ENCODE measurements around the gene SCAMP1.
A peak's percentile ranks its signal among the peaks of the same experiment; 100 is the strongest.
"Not testable (repeated sequence)": the region's sequence is repeated elsewhere in the genome, so short reads cannot be mapped to it uniquely, and the experiment has no call there.

Gene SCAMP1

DNA sequence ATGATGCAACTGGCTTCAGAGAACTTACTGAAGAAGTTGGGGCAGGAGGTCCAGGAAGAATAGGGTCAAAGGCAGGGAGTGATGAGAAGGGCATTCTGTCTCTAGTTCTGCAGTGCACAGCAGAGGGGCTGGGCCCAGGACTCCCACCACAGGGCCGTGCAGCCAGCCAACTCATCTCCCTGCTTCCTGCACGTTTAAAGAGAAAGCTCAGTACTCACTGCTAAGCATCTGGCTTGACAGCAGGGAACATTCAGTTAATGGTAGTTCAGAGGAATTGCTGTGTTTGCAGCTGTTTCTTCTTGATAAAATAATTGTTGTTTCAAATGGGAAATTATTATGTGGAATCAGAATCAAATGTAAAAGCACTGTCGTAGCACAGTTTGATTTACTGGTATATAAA, 25.6 kb upstream of the SCAMP1 start:
- Histone ChIP-seq H3K27me3 (ENCODE audit: control insufficient read depth in 5 of 5, insufficient read depth in 4 of 5, low read length in 5 of 5) (no peaks in the 10 kb centered on the region), H3K4me1 (ENCODE audit: control insufficient read depth in 5 of 5, insufficient read depth in 5 of 5, low read length in 5 of 5) (peaks cover 0 to 5% (median 3%) of the 10 kb centered on the region in 5 donors), H3K36me3 (ENCODE audit: control insufficient read depth in 5 of 5, insufficient read depth in 5 of 5, low read length in 5 of 5) (no peaks in the 10 kb centered on the region), H3K27ac (ENCODE audit: low read depth, low read length) (no peak overlapping the region), H3K9ac (ENCODE audit: low read length in 5 of 5) (no peak overlapping the region), H3K9me3 (ENCODE audit: control insufficient read depth in 5 of 5, low read length in 5 of 5) (peaks cover 0 to 10% (median 8%) of the 10 kb centered on the region in 5 donors), H3K4me3 (ENCODE audit: low read depth in 1 of 5, low read length in 5 of 5) (no peak overlapping the region)

DNA sequence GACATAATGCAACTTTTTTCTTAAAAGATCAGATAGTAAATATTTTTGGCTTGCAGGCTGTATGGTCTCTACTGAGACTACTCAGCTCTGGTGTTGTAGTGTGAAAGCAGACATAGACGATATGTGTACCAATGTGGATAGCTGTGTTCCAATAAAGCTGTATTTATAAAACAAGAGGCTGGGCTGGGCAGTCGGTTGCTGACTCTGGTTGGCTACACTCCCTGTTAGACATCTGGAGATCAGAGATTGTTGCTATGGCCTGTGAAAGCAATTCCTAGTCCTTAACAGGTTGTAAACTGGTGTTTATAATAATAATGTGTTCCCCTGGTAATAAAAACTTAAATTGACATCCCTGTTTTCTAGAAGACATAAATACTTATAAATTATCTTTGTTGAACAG, 24.4 kb upstream of the SCAMP1 start:
- H3K27me3 ChIP-seq (ENCODE audit: control insufficient read depth in 5 of 5, insufficient read depth in 4 of 5, low read length in 5 of 5): no peaks in the 10 kb centered on the region
- no peak overlapping the region for H3K4me3 ChIP-seq (ENCODE audit: low read depth in 1 of 5, low read length in 5 of 5)
- no peak overlapping the region for H3K9ac ChIP-seq (ENCODE audit: low read length in 5 of 5)
- no peaks in the 10 kb centered on the region for H3K36me3 ChIP-seq (ENCODE audit: control insufficient read depth in 5 of 5, insufficient read depth in 5 of 5, low read length in 5 of 5)
- H3K27ac ChIP-seq (ENCODE audit: low read depth, low read length): no peak overlapping the region
- H3K4me1 ChIP-seq (ENCODE audit: control insufficient read depth in 5 of 5, insufficient read depth in 5 of 5, low read length in 5 of 5): peaks cover 0 to 16% (median 3%) of the 10 kb centered on the region in 5 donors
- H3K9me3 ChIP-seq (ENCODE audit: control insufficient read depth in 5 of 5, low read length in 5 of 5): peaks cover 0 to 10% (median 8%) of the 10 kb centered on the region in 5 donors

DNA sequence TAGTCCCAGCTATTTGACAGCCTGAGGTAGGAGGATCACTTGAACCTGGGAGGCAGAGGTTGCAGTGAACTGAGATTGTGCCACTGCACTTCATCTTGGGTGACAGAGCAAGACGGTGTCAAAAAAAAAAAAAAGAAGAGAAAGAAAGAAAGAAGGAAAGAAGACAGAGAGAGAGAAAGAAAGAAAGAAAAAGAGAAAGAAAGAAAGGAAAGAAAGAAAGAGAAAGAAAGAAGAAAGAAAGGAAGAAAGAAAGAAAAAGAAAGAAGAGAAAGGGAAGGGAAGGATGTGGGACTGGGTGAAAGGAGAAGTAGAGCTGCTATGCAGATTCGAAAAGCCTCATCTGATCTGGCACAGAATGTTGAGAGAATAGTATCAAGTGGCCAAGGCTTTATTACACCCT, 23.7 kb upstream of the SCAMP1 start:
- H3K4me1 ChIP-seq (ENCODE audit: control insufficient read depth in 5 of 5, insufficient read depth in 5 of 5, low read length in 5 of 5): peaks cover 0 to 21% (median 3%) of the 10 kb centered on the region in 5 donors
- no peaks in the 10 kb centered on the region for H3K27me3 ChIP-seq (ENCODE audit: control insufficient read depth in 5 of 5, insufficient read depth in 4 of 5, low read length in 5 of 5)
- H3K27ac ChIP-seq (ENCODE audit: low read depth, low read length): no peak overlapping the region
- no peaks in the 10 kb centered on the region for H3K36me3 ChIP-seq (ENCODE audit: control insufficient read depth in 5 of 5, insufficient read depth in 5 of 5, low read length in 5 of 5)
- H3K9me3 ChIP-seq (ENCODE audit: control insufficient read depth in 5 of 5, low read length in 5 of 5): peaks cover 0 to 10% (median 8%) of the 10 kb centered on the region in 5 donors
- no peak overlapping the region for H3K9ac ChIP-seq (ENCODE audit: low read length in 5 of 5)
- no peak overlapping the region for H3K4me3 ChIP-seq (ENCODE audit: low read depth in 1 of 5, low read length in 5 of 5)

DNA sequence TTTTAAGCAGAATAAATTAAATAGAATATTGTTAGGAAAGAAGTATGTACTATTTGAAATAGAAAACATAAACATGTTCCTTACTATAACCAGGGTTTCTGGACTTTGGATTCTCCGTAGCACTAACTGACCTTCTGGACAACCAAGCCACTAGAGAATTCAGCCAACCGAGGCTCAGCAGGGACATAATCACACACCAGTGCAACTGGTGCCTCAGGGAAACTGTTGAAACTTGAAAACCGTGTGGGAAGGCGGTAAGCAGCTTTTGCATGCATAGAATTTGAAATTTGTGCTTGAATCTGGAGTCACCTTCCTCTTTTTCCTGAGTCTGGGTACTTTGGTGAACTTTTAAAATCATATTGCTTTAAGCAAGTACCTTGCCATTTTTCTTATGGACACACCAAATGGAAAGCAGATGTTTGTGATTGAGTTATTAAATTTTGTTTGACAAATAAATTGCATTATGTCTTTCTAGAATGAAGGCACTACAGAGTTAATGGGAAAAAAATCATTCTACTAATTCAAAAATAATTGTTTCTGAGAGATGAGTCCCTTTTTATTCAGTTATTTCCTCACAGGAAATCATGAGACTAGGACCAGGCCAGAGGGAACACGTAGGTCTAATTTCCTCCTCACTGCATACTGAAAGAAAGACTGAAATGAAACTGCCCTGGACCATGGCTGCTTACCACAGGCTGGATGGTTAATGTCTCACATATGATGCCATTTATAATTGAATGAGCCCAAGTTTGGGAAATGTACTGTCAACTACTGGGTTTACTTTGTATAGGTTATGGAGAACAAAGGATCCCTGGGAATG, 20.6 kb upstream of the SCAMP1 start:
- H3K27me3 ChIP-seq (ENCODE audit: control insufficient read depth in 5 of 5, insufficient read depth in 4 of 5, low read length in 5 of 5): no peaks in the 10 kb centered on the region
- H3K9ac ChIP-seq (ENCODE audit: low read length in 5 of 5): no peak overlapping the region
- no peaks in the 10 kb centered on the region for H3K36me3 ChIP-seq (ENCODE audit: control insufficient read depth in 5 of 5, insufficient read depth in 5 of 5, low read length in 5 of 5)
- peaks cover 0 to 25% (median 3%) of the 10 kb centered on the region in 5 donors for H3K4me1 ChIP-seq (ENCODE audit: control insufficient read depth in 5 of 5, insufficient read depth in 5 of 5, low read length in 5 of 5)
- H3K9me3 ChIP-seq (ENCODE audit: control insufficient read depth in 5 of 5, low read length in 5 of 5): peaks cover 0 to 10% (median 8%) of the 10 kb centered on the region in 5 donors
- peak overlapping the region; percentile 1 for H3K27ac ChIP-seq (ENCODE audit: low read depth, low read length)
- no peak overlapping the region for H3K4me3 ChIP-seq (ENCODE audit: low read depth in 1 of 5, low read length in 5 of 5)

DNA sequence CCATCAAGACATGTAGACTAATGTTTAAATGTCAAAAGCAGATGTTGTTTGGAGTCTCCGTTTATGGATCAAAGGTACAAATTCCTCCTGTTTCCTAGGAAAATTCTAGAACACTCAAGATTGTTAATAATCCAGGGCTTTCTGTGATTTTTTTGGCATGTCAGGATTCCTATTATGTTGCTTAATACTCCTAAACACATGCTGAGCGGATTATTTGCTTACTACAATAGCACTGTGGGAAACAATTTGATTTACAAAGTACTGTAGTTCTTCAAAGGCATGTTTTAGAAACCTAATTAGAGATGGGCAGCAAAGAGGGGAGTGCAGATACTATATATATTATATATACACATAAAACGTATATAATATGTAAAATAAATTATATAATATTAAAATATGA, 19.0 kb upstream of the SCAMP1 start:
- H3K36me3 ChIP-seq (ENCODE audit: control insufficient read depth in 5 of 5, insufficient read depth in 5 of 5, low read length in 5 of 5): no peaks in the 10 kb centered on the region
- no peak overlapping the region for H3K4me3 ChIP-seq (ENCODE audit: low read depth in 1 of 5, low read length in 5 of 5)
- H3K9me3 ChIP-seq (ENCODE audit: control insufficient read depth in 5 of 5, low read length in 5 of 5): peaks cover 0 to 10% (median 8%) of the 10 kb centered on the region in 5 donors
- H3K9ac ChIP-seq (ENCODE audit: low read length in 5 of 5): no peak overlapping the region
- peaks cover 0 to 33% (median 3%) of the 10 kb centered on the region in 5 donors for H3K4me1 ChIP-seq (ENCODE audit: control insufficient read depth in 5 of 5, insufficient read depth in 5 of 5, low read length in 5 of 5)
- peak overlapping the region; percentile 18 for H3K27ac ChIP-seq (ENCODE audit: low read depth, low read length)
- H3K27me3 ChIP-seq (ENCODE audit: control insufficient read depth in 5 of 5, insufficient read depth in 4 of 5, low read length in 5 of 5): no peaks in the 10 kb centered on the region

DNA sequence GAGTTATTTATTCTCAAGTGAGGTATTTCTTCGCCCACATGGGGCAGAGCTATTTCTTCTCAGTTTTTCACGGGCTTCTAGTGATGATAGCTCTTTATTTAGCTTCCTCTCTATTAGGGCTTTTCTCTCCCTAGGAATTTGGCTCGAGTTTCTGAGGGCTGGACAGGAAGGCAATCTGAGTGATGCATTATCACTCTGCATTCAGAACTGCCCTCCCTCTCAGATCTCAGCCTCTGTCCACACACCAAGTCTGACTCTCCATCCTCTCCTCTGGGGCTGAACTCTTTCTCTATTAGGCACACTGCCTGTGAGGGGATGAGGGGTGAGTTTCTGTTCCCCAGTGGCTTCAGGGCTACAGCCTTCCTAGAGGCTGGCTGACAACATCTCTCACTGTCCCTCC, 14.9 kb upstream of the SCAMP1 start:
- H3K27me3 ChIP-seq (ENCODE audit: control insufficient read depth in 5 of 5, insufficient read depth in 4 of 5, low read length in 5 of 5): no peaks in the 10 kb centered on the region
- H3K4me1 ChIP-seq (ENCODE audit: control insufficient read depth in 5 of 5, insufficient read depth in 5 of 5, low read length in 5 of 5): peaks cover 0 to 21% (median 0%) of the 10 kb centered on the region in 5 donors
- H3K9me3 ChIP-seq (ENCODE audit: control insufficient read depth in 5 of 5, low read length in 5 of 5): no peaks in the 10 kb centered on the region
- no peak overlapping the region for H3K4me3 ChIP-seq (ENCODE audit: low read depth in 1 of 5, low read length in 5 of 5)
- no peaks in the 10 kb centered on the region for H3K36me3 ChIP-seq (ENCODE audit: control insufficient read depth in 5 of 5, insufficient read depth in 5 of 5, low read length in 5 of 5)
- no peak overlapping the region for H3K27ac ChIP-seq (ENCODE audit: low read depth, low read length)
- no peak overlapping the region for H3K9ac ChIP-seq (ENCODE audit: low read length in 5 of 5)

DNA sequence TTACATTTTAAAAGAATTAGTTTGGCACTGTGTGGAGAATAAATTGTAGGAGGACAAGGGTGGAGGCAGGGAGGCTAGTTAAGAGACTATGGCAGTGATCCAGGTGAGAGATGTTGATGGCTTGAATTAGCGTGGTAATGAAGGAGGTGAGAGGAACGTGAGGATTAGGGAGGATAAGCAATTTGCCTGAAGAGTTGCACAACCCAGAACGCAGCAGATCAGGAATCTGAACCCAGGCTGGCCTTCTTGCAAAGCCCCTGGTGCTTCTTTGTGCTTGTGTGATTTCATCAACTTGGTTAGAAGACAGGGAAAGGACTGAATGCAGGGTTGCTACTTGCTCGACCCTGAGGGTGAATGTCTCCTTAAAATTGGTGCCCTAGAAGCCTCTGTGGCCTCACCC, 6.9 kb upstream of the SCAMP1 start:
- peaks cover 0 to 14% (median 2%) of the 10 kb centered on the region in 5 donors for H3K4me1 ChIP-seq (ENCODE audit: control insufficient read depth in 5 of 5, insufficient read depth in 5 of 5, low read length in 5 of 5)
- no peak overlapping the region for H3K27ac ChIP-seq (ENCODE audit: low read depth, low read length)
- no peak overlapping the region for H3K4me3 ChIP-seq (ENCODE audit: low read depth in 1 of 5, low read length in 5 of 5)
- no peaks in the 10 kb centered on the region for H3K27me3 ChIP-seq (ENCODE audit: control insufficient read depth in 5 of 5, insufficient read depth in 4 of 5, low read length in 5 of 5)
- no peak overlapping the region for H3K9ac ChIP-seq (ENCODE audit: low read length in 5 of 5)
- peaks cover 0 to 4% (median 0%) of the 10 kb centered on the region in 5 donors for H3K36me3 ChIP-seq (ENCODE audit: control insufficient read depth in 5 of 5, insufficient read depth in 5 of 5, low read length in 5 of 5)
- no peaks in the 10 kb centered on the region for H3K9me3 ChIP-seq (ENCODE audit: control insufficient read depth in 5 of 5, low read length in 5 of 5)

DNA sequence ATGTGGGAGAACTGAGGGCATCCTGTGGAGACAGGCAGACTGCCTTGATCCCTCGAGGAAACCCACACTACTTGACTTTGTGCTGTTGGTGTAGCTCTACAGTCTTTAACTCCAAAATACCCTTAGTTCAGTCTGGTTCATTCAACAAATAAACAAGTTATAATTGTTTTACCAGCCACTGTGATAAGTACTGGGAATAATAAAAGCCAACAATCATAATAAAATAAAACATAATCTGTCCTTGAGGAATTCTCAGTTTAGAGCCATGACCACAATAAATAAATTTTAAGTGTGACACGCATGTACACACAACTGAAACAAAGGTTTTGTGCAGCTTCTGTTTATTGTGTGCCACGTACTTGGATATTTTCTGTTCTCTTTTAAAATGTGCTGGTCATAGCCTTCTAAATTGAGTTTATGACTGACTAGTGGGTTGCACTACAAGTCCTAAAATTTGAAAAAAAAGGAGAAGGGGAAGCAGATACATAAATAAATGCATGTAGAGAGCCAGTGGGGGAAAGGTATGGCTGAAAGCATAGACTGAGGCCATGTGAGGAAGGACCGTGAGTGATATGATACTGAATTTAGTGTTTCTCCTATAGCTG, 6.2 kb upstream of the SCAMP1 start:
- Histone ChIP-seq H3K36me3 (ENCODE audit: control insufficient read depth in 5 of 5, insufficient read depth in 5 of 5, low read length in 5 of 5) (peaks cover 0 to 4% (median 0%) of the 10 kb centered on the region in 5 donors), H3K9ac (ENCODE audit: low read length in 5 of 5) (no peak overlapping the region), H3K27ac (ENCODE audit: low read depth, low read length) (no peak overlapping the region), H3K4me1 (ENCODE audit: control insufficient read depth in 5 of 5, insufficient read depth in 5 of 5, low read length in 5 of 5) (peaks cover 0 to 20% (median 8%) of the 10 kb centered on the region in 5 donors), H3K9me3 (ENCODE audit: control insufficient read depth in 5 of 5, low read length in 5 of 5) (no peaks in the 10 kb centered on the region), H3K4me3 (ENCODE audit: low read depth in 1 of 5, low read length in 5 of 5) (no peak overlapping the region), H3K27me3 (ENCODE audit: control insufficient read depth in 5 of 5, insufficient read depth in 4 of 5, low read length in 5 of 5) (no peaks in the 10 kb centered on the region)

DNA sequence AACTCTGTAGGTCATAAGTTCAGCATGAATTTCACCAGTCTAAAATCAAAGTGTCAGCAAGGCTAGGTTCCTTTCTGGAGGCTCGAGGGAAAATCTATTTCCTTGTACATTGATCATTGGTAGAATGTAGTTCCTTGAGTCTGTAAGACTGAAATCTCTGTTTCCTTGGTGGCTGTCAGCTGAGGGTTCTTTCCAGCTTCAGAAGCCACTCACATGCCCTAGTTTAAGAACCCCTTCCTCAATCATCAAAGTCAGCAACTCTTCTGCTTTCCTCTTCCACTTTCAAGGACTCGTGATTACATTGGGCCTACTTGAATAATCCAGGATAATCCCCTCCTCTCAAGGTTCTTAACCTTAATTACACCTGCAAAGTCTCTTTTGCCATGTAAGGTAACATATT, 4.9 kb upstream of the SCAMP1 start:
- no peak overlapping the region for H3K4me3 ChIP-seq (ENCODE audit: low read depth in 1 of 5, low read length in 5 of 5)
- peaks cover 0 to 26% (median 15%) of the 10 kb centered on the region in 5 donors for H3K4me1 ChIP-seq (ENCODE audit: control insufficient read depth in 5 of 5, insufficient read depth in 5 of 5, low read length in 5 of 5)
- H3K9ac ChIP-seq (ENCODE audit: low read length in 5 of 5): no peak overlapping the region
- no peak overlapping the region for H3K27ac ChIP-seq (ENCODE audit: low read depth, low read length)
- H3K27me3 ChIP-seq (ENCODE audit: control insufficient read depth in 5 of 5, insufficient read depth in 4 of 5, low read length in 5 of 5): no peaks in the 10 kb centered on the region
- H3K9me3 ChIP-seq (ENCODE audit: control insufficient read depth in 5 of 5, low read length in 5 of 5): no peaks in the 10 kb centered on the region
- H3K36me3 ChIP-seq (ENCODE audit: control insufficient read depth in 5 of 5, insufficient read depth in 5 of 5, low read length in 5 of 5): peaks cover 0 to 4% (median 0%) of the 10 kb centered on the region in 5 donors

DNA sequence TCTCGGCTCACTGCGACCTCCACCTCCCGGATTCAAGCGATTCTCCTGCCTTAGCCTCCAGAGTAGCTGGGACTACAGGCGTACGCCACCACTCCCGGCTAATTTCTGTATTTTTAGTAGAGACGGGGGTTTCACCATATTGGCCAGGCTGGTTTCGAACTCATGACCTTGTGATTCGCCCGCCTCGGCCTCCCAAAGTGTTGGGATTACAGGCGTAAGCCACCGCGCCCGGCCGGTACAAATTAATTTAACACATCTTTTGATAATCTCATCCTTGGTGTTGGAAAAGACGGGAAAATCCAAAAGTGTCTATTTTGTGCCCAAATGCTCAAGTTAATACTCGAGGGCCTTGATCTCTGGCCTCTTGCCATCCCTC, 974 bp upstream of the SCAMP1 start:
- peak overlapping the region; percentile 89 to 99 (median 97) for H3K4me3 ChIP-seq (ENCODE audit: low read depth in 1 of 5, low read length in 5 of 5)
- H3K4me1 ChIP-seq (ENCODE audit: control insufficient read depth in 5 of 5, insufficient read depth in 5 of 5, low read length in 5 of 5): peaks cover 0 to 34% (median 26%) of the 10 kb centered on the region in 5 donors
- not testable (repeated sequence) for H3K36me3 ChIP-seq (ENCODE audit: control insufficient read depth in 5 of 5, insufficient read depth in 5 of 5, low read length in 5 of 5); H3K27me3 ChIP-seq (ENCODE audit: control insufficient read depth in 5 of 5, insufficient read depth in 4 of 5, low read length in 5 of 5); H3K9me3 ChIP-seq (ENCODE audit: control insufficient read depth in 5 of 5, low read length in 5 of 5)
- peak overlapping the region in 4 of 5 donors; percentile 79 to 97 (median 89) for H3K9ac ChIP-seq (ENCODE audit: low read length in 5 of 5)
- H3K27ac ChIP-seq (ENCODE audit: low read depth, low read length): peak overlapping the region; percentile 85

Data from subcutaneous abdominal adipose tissue (tissue), 5 donors.